Fibroblast of lung (primary cell): ENCODE data around the gene FNDC5. TPM values are rescaled to one million over a fixed set of nuclear protein-coding genes. Genes with fewer than 3 reads are reported as not detected.
A peak's percentile ranks its signal among the peaks of the same experiment; 100 is the strongest.

Experiments
- DNase-seq, 2 donors: peaks; one replicate each; pipeline versions ENCODE4 v3.0.0 to v3.0.0-alpha.2; 2010; ENCODE audit warnings: low read depth in 2 of 2
- H2AFZ ChIP-seq: 2 replicates; pipeline ENCODE4 v1.5.1; 2012; ENCODE audit warnings: low read length, control low read depth, inconsistent platforms
- H3K27ac ChIP-seq: 2 replicates; pipeline ENCODE4 v1.5.1; 2011; ENCODE audit warnings: low read length, control low read depth; ENCODE audit not compliant: insufficient read depth
- H3K27me3 ChIP-seq: 2 replicates; pipeline ENCODE4 v1.5.1; 2011; ENCODE audit warnings: mild to moderate bottlenecking, low read length; ENCODE audit not compliant: control insufficient read depth, insufficient read depth
- H3K36me3 ChIP-seq: 2 replicates; pipeline ENCODE4 v1.5.1; 2011; ENCODE audit warnings: low read length; ENCODE audit not compliant: control insufficient read depth, insufficient read depth
- H3K4me1 ChIP-seq: 2 replicates; pipeline ENCODE4 v1.5.1; 2011; ENCODE audit warnings: low read length; ENCODE audit not compliant: control insufficient read depth, insufficient read depth; ENCODE audit errors: extremely low read depth
- H3K4me2 ChIP-seq: 2 replicates; pipeline ENCODE4 v1.5.1; 2011; ENCODE audit warnings: low read length, control low read depth; ENCODE audit not compliant: insufficient read depth; ENCODE audit errors: extremely low read depth
- H3K4me3 ChIP-seq, 4 experiments: fragments of 200-600 bp in 1 of 4; sonication (generic) in 1 of 4; replicated peaks in 1 of 4; 2 replicates each; pipeline ENCODE4 v1.5.1; 2011 to 2016; ENCODE audit warnings: low read length in 4 of 4, low read depth in 3 of 4, mild to moderate bottlenecking in 3 of 4, control low read depth in 2 of 4, inconsistent platforms in 1 of 4, mixed read lengths in 1 of 4; ENCODE audit not compliant: insufficient read depth in 1 of 4; ENCODE audit errors: control extremely low read depth in 1 of 4
- H3K79me2 ChIP-seq: 2 replicates; pipeline ENCODE4 v1.5.1; 2012; ENCODE audit warnings: mild to moderate bottlenecking, low read length, inconsistent platforms; ENCODE audit not compliant: control insufficient read depth, insufficient read depth
- H3K9ac ChIP-seq: 2 replicates; pipeline ENCODE4 v1.5.1; 2011; ENCODE audit warnings: mild to moderate bottlenecking, low read length, control low read depth; ENCODE audit not compliant: insufficient read depth
- H3K9me3 ChIP-seq: 2 replicates; pipeline ENCODE4 v1.5.1; 2012; ENCODE audit warnings: low read depth, low read length; ENCODE audit not compliant: control insufficient read depth, insufficient read depth
- H4K20me1 ChIP-seq: 2 replicates; pipeline ENCODE4 v1.5.1; 2011; ENCODE audit warnings: low read length; ENCODE audit not compliant: control insufficient read depth, insufficient read depth; ENCODE audit errors: extremely low read depth
- CTCF ChIP-seq, 2 donors: IDR thresholded peaks in 1 of 2; conservative IDR thresholded peaks in 1 of 2; 1 replicate in 1 of 2; 2 replicates in 1 of 2; pipeline ENCODE4 v1.5.1; 2011 to 2012; ENCODE audit warnings: low read length in 2 of 2, control low read depth in 1 of 2, inconsistent platforms in 1 of 2, low read depth in 1 of 2, mild to moderate bottlenecking in 1 of 2
- EZH2 ChIP-seq: IDR thresholded peaks from 2 replicates; pipeline ENCODE4 v1.5.1; 2012; ENCODE audit warnings: low read length, control low read depth, mild to moderate bottlenecking; ENCODE audit errors: missing control alignments
- polyA plus RNA-seq, 2 donors: library from polyadenylated mRNA; depleted of rRNA in 1 of 2; stranded (reverse) in 1 of 2; unstranded in 1 of 2; fragments of >200 nt; gene quantifications; 2 replicates each; pipeline ENCODE4 v1.2.1, GENCODE V29; 2011 to 2012; ENCODE audit warnings: missing spikeins in 1 of 2
- total RNA-seq: library from RNA; depleted of rRNA; stranded (reverse); fragments of >200 nt; gene quantifications from 2 replicates; pipeline ENCODE4 v1.2.1, GENCODE V29; 2014

FNDC5 gene
- total and polyA plus RNA-seq, 2 donors (not counting 1 experiment from before 2014, with no cell fraction given): 0.33 to 1.6 TPM

GRCh38 chr1:32865639-32866405, 4.9 kb downstream of the FNDC5 start:
- no peaks in the 10 kb centered on the region for H4K20me1 ChIP-seq
- H3K27ac ChIP-seq: no peak overlapping the region
- no peak for TF ChIP-seq EZH2
- TF ChIP-seq CTCF (conservative IDR thresholded peaks at IDR 0.05 in 1 of 2, IDR thresholded peaks at IDR 0.05 in 1 of 2; ENCODE audit: low read depth in 1 of 2, low read length in 2 of 2): no peak

GRCh38 chr1:32864375-32865019, 6.2 kb downstream of the FNDC5 start:
- H3K9me3 ChIP-seq: no peaks in the 10 kb centered on the region
- no peak for DNase-seq
- H4K20me1 ChIP-seq: no peaks in the 10 kb centered on the region
- TF ChIP-seq CTCF (conservative IDR thresholded peaks at IDR 0.05 in 1 of 2, IDR thresholded peaks at IDR 0.05 in 1 of 2; ENCODE audit: low read depth in 1 of 2, low read length in 2 of 2) (no peak), EZH2 (no peak)
- no peak overlapping the region for H3K4me2 ChIP-seq
- no peak overlapping the region for H3K9ac ChIP-seq
- H3K4me1 ChIP-seq: no peaks in the 10 kb centered on the region
- H3K27ac ChIP-seq: no peak overlapping the region
- H2AFZ ChIP-seq: no peak overlapping the region
- no peaks in the 10 kb centered on the region for H3K79me2 ChIP-seq
- no peaks in the 10 kb centered on the region for H3K36me3 ChIP-seq
- H3K4me3 ChIP-seq: no peak overlapping the region
- H3K27me3 ChIP-seq: no peaks in the 10 kb centered on the region

More at GRCh38 chr1:32865639-32866405, 4.9 kb downstream of the FNDC5 start:
- H3K4me1 ChIP-seq: no peaks in the 10 kb centered on the region
- H3K9me3 ChIP-seq: no peaks in the 10 kb centered on the region
- no peaks in the 10 kb centered on the region for H3K79me2 ChIP-seq
- no peak overlapping the region for H2AFZ ChIP-seq
- H3K4me2 ChIP-seq: no peak overlapping the region
- no peak overlapping the region for H3K4me3 ChIP-seq
- H3K9ac ChIP-seq: no peak overlapping the region
- DNase-seq: peak in 1 of 2 donors; percentile 9
- no peaks in the 10 kb centered on the region for H3K27me3 ChIP-seq
- no peaks in the 10 kb centered on the region for H3K36me3 ChIP-seq

GRCh38 chr1:32863881-32864245, 6.8 kb downstream of the FNDC5 start:
- Histone ChIP-seq H3K27ac (no peak overlapping the region), H3K4me3 (no peak overlapping the region), H3K36me3 (no peaks in the 10 kb centered on the region), H3K4me1 (no peaks in the 10 kb centered on the region), H3K9ac (no peak overlapping the region), H3K79me2 (no peaks in the 10 kb centered on the region), H2AFZ (no peak overlapping the region), H3K4me2 (no peak overlapping the region), H3K9me3 (no peaks in the 10 kb centered on the region), H3K27me3 (no peaks in the 10 kb centered on the region), H4K20me1 (no peaks in the 10 kb centered on the region)
- no peak for DNase-seq
- TF ChIP-seq EZH2 (no peak), CTCF (conservative IDR thresholded peaks at IDR 0.05 in 1 of 2, IDR thresholded peaks at IDR 0.05 in 1 of 2; ENCODE audit: low read depth in 1 of 2, low read length in 2 of 2) (no peak)
